H1 (cell line): ENCODE measurements around the gene GPC6. TPM values are rescaled to one million over a fixed set of nuclear protein-coding genes. Genes with fewer than 3 reads are reported as not detected.

Experiments used
- CTCF ChIA-PET: fragments of 300-600 bp; sonication (Branson Sonifier 250); formaldehyde crosslinking; loops from one replicate; lab custom pipeline; 2021; ENCODE audit not compliant: partially characterized antibody; lab: Charles Lee
- POLR2A ChIA-PET: fragments of 300-600 bp; sonication (Branson Sonifier 250); formaldehyde crosslinking; loops from one replicate; lab custom pipeline; 2021; ENCODE audit warnings: inconsistent platforms; ENCODE audit not compliant: partially characterized antibody; lab: Charles Lee
- DNase-seq, 2 experiments: peaks; one replicate each; pipeline versions ENCODE4 v3.0.0 to v3.0.0-alpha.2; 2010 to 2022; ENCODE audit warnings: low spot score in 2 of 2, low read depth in 1 of 2, mixed read lengths in 1 of 2
- FAIRE-seq: peaks from 2 replicates; lab custom pipeline; 2011; peaks lifted over from hg19 to GRCh38; lab: Jason Lieb, UNC
- H2AFZ ChIP-seq: 2 replicates; pipeline ENCODE4 v1.8.1; 2012; ENCODE audit warnings: low read length, inconsistent platforms
- H2AK5ac ChIP-seq: 2 replicates; pipeline ENCODE4 v1.6.1; 2013; ENCODE audit warnings: low read depth, low read length
- H2BK120ac ChIP-seq: replicated peaks from 2 replicates; pipeline ENCODE3; 2013; ENCODE audit warnings: low read depth, low read length, inconsistent platforms
- H2BK12ac ChIP-seq: 2 replicates; pipeline ENCODE4 v1.6.1; 2013; ENCODE audit warnings: low read depth, low read length
- H2BK15ac ChIP-seq: 2 replicates; pipeline ENCODE4 v1.6.1; 2013; ENCODE audit warnings: low read length
- H2BK20ac ChIP-seq: 2 replicates; pipeline ENCODE4 v1.6.1; 2013; ENCODE audit warnings: low read length
- H2BK5ac ChIP-seq: 2 replicates; pipeline ENCODE4 v1.6.1; 2013; ENCODE audit warnings: low read depth, low read length
- H3K14ac ChIP-seq: 2 replicates; pipeline ENCODE4 v1.6.1; 2013; ENCODE audit warnings: inconsistent platforms; ENCODE audit not compliant: insufficient read length
- H3K18ac ChIP-seq: 2 replicates; pipeline ENCODE4 v1.6.1; 2013; ENCODE audit warnings: low read length; ENCODE audit errors: extremely low read depth
- H3K23ac ChIP-seq: 2 replicates; pipeline ENCODE4 v1.6.1; 2013; ENCODE audit warnings: inconsistent platforms; ENCODE audit not compliant: insufficient read length
- H3K23me2 ChIP-seq: 2 replicates; pipeline ENCODE4 v1.6.1; 2013; ENCODE audit warnings: low read depth, low read length
- H3K27ac ChIP-seq: 2 replicates; pipeline ENCODE4 v1.6.1; 2011; ENCODE audit warnings: low read depth, low read length, inconsistent platforms
- H3K27me3 ChIP-seq, 4 experiments: replicated peaks in 1 of 4; 1 replicate in 1 of 4; 2 replicates in 3 of 4; pipeline versions ENCODE4 v1.6.1 to v1.8.1; 2011 to 2013; ENCODE audit warnings: low read length in 3 of 4, mild to moderate bottlenecking in 3 of 4, inconsistent platforms in 2 of 4, mixed read lengths in 2 of 4, moderate library complexity in 1 of 4; ENCODE audit not compliant: control insufficient read depth in 3 of 4, insufficient read depth in 3 of 4; ENCODE audit errors: extremely low read depth in 1 of 4
- H3K36me3 ChIP-seq, 4 experiments: 2 replicates each; pipeline versions ENCODE4 v1.6.1 to v1.8.1; 2011 to 2013; ENCODE audit warnings: mild to moderate bottlenecking in 4 of 4, low read length in 3 of 4, moderate library complexity in 2 of 4, control low read depth in 1 of 4, inconsistent platforms in 1 of 4; ENCODE audit not compliant: insufficient read depth in 4 of 4, control insufficient read depth in 2 of 4
- H3K4ac ChIP-seq: replicated peaks from 2 replicates; pipeline ENCODE3; 2013; ENCODE audit warnings: low read length, low read depth, mixed read lengths, inconsistent platforms; ENCODE audit not compliant: insufficient read length
- H3K4me1 ChIP-seq, 4 experiments: replicated peaks in 1 of 4; 1 replicate in 1 of 4; 2 replicates in 3 of 4; pipeline versions ENCODE4 v1.6.1 to v1.8.1; 2011 to 2013; ENCODE audit warnings: low read length in 3 of 4, inconsistent platforms in 2 of 4, mixed read lengths in 1 of 4; ENCODE audit not compliant: insufficient read depth in 4 of 4, control insufficient read depth in 3 of 4
- H3K4me2 ChIP-seq, 2 experiments: 2 replicates each; pipeline versions ENCODE4 v1.6.1 to v1.8.1; 2011 to 2013; ENCODE audit warnings: low read depth in 2 of 2, low read length in 2 of 2, control low read depth in 1 of 2, inconsistent platforms in 1 of 2, mild to moderate bottlenecking in 1 of 2; ENCODE audit not compliant: insufficient read depth in 1 of 2
- H3K4me3 ChIP-seq, 4 experiments: fragments of 200-600, 300-600 bp in 1 of 4; sonication (generic), shearing (Covaris generic), sonication (Bioruptor Twin) in 1 of 4; 2 replicates each; pipeline versions ENCODE4 v1.5.1 to v1.8.1; 2011 to 2016; ENCODE audit warnings: low read length in 4 of 4, low read depth in 3 of 4, control low read depth in 2 of 4, inconsistent platforms in 2 of 4, mild to moderate bottlenecking in 2 of 4, mixed read lengths in 1 of 4, moderate library complexity in 1 of 4; ENCODE audit not compliant: insufficient read depth in 2 of 4; ENCODE audit errors: extremely low read depth in 1 of 4
- H3K56ac ChIP-seq: replicated peaks from 2 replicates; pipeline ENCODE3; 2013; ENCODE audit warnings: low read depth, mild to moderate bottlenecking, mixed read lengths, low read length, inconsistent platforms; ENCODE audit not compliant: insufficient read length
- H3K79me1 ChIP-seq: 2 replicates; pipeline ENCODE4 v1.6.1; 2013; ENCODE audit warnings: low read depth, low read length, control low read depth
- H3K79me2 ChIP-seq, 2 experiments: 2 replicates each; pipeline versions ENCODE4 v1.6.1 to v1.8.1; 2012 to 2013; ENCODE audit warnings: low read length in 2 of 2, mild to moderate bottlenecking in 2 of 2, inconsistent platforms in 1 of 2; ENCODE audit not compliant: insufficient read depth in 2 of 2, control insufficient read depth in 1 of 2
- H3K9ac ChIP-seq, 4 experiments: replicated peaks in 1 of 4; 1 replicate in 1 of 4; 2 replicates in 3 of 4; pipeline versions ENCODE4 v1.6.1 to v1.8.1; 2011 to 2013; ENCODE audit warnings: low read depth in 3 of 4, low read length in 3 of 4, control low read depth in 2 of 4, mild to moderate bottlenecking in 2 of 4, moderate library complexity in 2 of 4, inconsistent platforms in 1 of 4; ENCODE audit errors: extremely low read depth in 1 of 4
- H3K9me3 ChIP-seq, 2 experiments: 2 replicates each; pipeline versions ENCODE4 v1.6.1 to v1.8.1; 2012 to 2013; ENCODE audit warnings: mild to moderate bottlenecking in 2 of 2, moderate library complexity in 2 of 2, control low read depth in 1 of 2, inconsistent platforms in 1 of 2, low read depth in 1 of 2, low read length in 1 of 2, mixed read lengths in 1 of 2; ENCODE audit not compliant: insufficient read depth in 2 of 2
- H4K20me1 ChIP-seq, 2 experiments: replicated peaks in 1 of 2; 2 replicates each; pipeline versions ENCODE3 to v1.8.1; 2011 to 2013; ENCODE audit warnings: inconsistent platforms in 2 of 2, low read length in 2 of 2, mild to moderate bottlenecking in 1 of 2; ENCODE audit not compliant: insufficient read depth in 2 of 2, control insufficient read depth in 1 of 2
- H4K5ac ChIP-seq: 2 replicates; pipeline ENCODE4 v1.6.1; 2013; ENCODE audit warnings: low read length, low read depth, mixed read lengths, inconsistent platforms; ENCODE audit not compliant: insufficient read length
- H4K8ac ChIP-seq: 2 replicates; pipeline ENCODE4 v1.8.0; 2013; ENCODE audit warnings: mild to moderate bottlenecking, moderate library complexity, low read length, inconsistent platforms; ENCODE audit not compliant: insufficient read depth; ENCODE audit errors: extremely low read depth
- H4K91ac ChIP-seq: replicated peaks from 2 replicates; pipeline ENCODE3; 2013; ENCODE audit warnings: low read length, mixed read lengths, inconsistent platforms; ENCODE audit not compliant: insufficient read length
- ASH2L ChIP-seq: fragments of 200-600, 300-600 bp; sonication (generic); IDR thresholded peaks from one replicate; pipeline ENCODE4 v1.7.1; 2017; ENCODE audit warnings: low read length
- BACH1 ChIP-seq: IDR thresholded peaks from 2 replicates; pipeline ENCODE4 v1.6.1; 2012; ENCODE audit warnings: low read length, improper control_type of control experiment
- CHD2 ChIP-seq: IDR thresholded peaks from 2 replicates; pipeline ENCODE4 v1.6.1; 2012; ENCODE audit warnings: low read length, improper control_type of control experiment
- JUN ChIP-seq: IDR thresholded peaks from 2 replicates; pipeline ENCODE4 v1.6.1; 2011; ENCODE audit warnings: low read depth, mild to moderate bottlenecking, improper control_type of control experiment, low read length
- KDM5A ChIP-seq: fragments of 200-600 bp; IDR thresholded peaks from 2 replicates; pipeline ENCODE4 v1.7.1; 2012; ENCODE audit warnings: mild to moderate bottlenecking, low read length, inconsistent platforms, mixed read lengths
- NANOG ChIP-seq: IDR thresholded peaks from 2 replicates; pipeline ENCODE4 v1.6.1; 2011; ENCODE audit warnings: low read length, low read depth, mild to moderate bottlenecking, inconsistent platforms; ENCODE audit not compliant: insufficient read depth, poor library complexity, severe bottlenecking
- RXRA ChIP-seq: IDR thresholded peaks from 2 replicates; pipeline ENCODE4 v1.6.1; 2011; ENCODE audit warnings: low read depth, mild to moderate bottlenecking, low read length, moderate library complexity; ENCODE audit not compliant: insufficient read depth
- SAP30 ChIP-seq: fragments of 300-600 bp; sonication (generic); IDR thresholded peaks from 2 replicates; pipeline ENCODE4 v1.7.1; 2012; ENCODE audit warnings: low read length, moderate library complexity, mild to moderate bottlenecking, inconsistent platforms; ENCODE audit not compliant: insufficient read depth, insufficient replicate concordance
- SIRT6 ChIP-seq: IDR thresholded peaks from one replicate; pipeline ENCODE4 v1.7.1; 2012; ENCODE audit warnings: low read length, inconsistent platforms
- SIX5 ChIP-seq: IDR thresholded peaks from 2 replicates; pipeline ENCODE4 v1.6.1; 2011; ENCODE audit warnings: mild to moderate bottlenecking, low read depth, low read length
- SP2 ChIP-seq: IDR thresholded peaks from 2 replicates; pipeline ENCODE4 v1.6.1; 2012; ENCODE audit warnings: mild to moderate bottlenecking, low read length, inconsistent platforms
- WGBS, 2 experiments: shearing (Covaris generic) in 1 of 2; methylation state at CpG; one replicate each; pipeline versions ENCODE4 v1.1.6 to v1.1.7; 2013 to 2015; ENCODE audit warnings: low lambda C conversion rate in 2 of 2, mixed read lengths in 2 of 2, inconsistent platforms in 1 of 2, low coverage in 1 of 2, missing lambda C conversion rate in 1 of 2; ENCODE audit not compliant: insufficient replicate concordance in 2 of 2, insufficient coverage in 1 of 2, insufficient read length in 1 of 2; ENCODE audit errors: extremely low coverage in 1 of 2, missing lambda C conversion rate in 1 of 2; 5-methylcytosine and 5-hydroxymethylcytosine counted together
- polyA plus RNA-seq, 7 experiments: library from polyadenylated mRNA; depleted of rRNA in 3 of 7; stranded (reverse) in 5 of 7; unstranded in 2 of 7; fragments of >200 nt in 5 of 7; fragments of 200-250 nt in 2 of 7; gene quantifications; 1 replicate in 5 of 7; 2 replicates in 1 of 7; 4 replicates in 1 of 7; pipeline versions ENCODE4 v1.2.1 to v1.2.3, GENCODE V29; 2011 to 2013; ENCODE audit warnings: missing spikeins in 2 of 7, mixed read lengths in 2 of 7
- total RNA-seq: library from RNA; stranded (reverse); fragmentation: NEBNext Ultra II Directional; extraction: Animal tissue kit (Norgen Biotek cat#: 25700); gene quantifications from 2 replicates; pipeline ENCODE4 v1.2.1, GENCODE V29; 2021
- TF ChIP-seq, protein P1 (sequence below): IDR thresholded peaks from 2 replicates; pipeline ENCODE4 v1.6.1; 2012; ENCODE audit warnings: inconsistent platforms

The GPC6 gene
- total and polyA plus RNA-seq, 2 of the 8 experiments (the other 6 are each of a cell fraction or from before 2014, with no cell fraction given): 5.4 to 12.0 TPM

DNA sequence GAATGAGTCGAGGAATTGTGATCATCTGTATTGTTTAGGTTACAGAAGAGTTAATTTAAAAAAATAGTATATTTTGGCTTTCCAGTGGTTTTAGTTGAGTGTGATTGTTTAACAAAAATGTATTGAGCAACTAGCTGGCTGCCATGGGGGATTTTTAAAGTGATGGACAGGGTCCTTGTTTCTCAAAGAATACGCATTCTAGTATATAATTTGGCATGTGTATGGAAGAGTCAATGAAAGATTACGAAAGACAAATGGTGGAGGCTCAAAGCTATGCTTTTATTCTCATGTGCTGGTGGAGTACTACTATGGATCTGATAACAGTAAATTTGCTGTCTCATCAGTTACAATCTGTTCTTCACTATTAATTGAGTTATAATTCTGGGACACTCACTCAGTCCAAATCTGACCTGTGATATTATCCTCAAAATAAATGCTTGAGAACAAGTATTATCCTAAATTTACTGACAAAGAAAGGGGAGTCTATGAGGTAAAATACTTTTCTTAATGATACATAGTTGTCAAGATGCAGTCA, 240.0 kb downstream of the GPC6 start:
- no peak overlapping the region for H3K4me2 ChIP-seq

More for the DNA sequence above, 240.0 kb downstream of the GPC6 start:
- POLR2A ChIA-PET: no interaction called here
- peaks cover 0 to 2% (median 0%) of the 10 kb centered on the region in 4 experiments; a peak in 2 of 8 replicates for H3K36me3 ChIP-seq
- no peak overlapping the region for H3K4me3 ChIP-seq
- no peak overlapping the region for H3K4ac ChIP-seq
- no peak overlapping the region for H2BK5ac ChIP-seq
- H3K4me1 ChIP-seq: no peaks in the 10 kb centered on the region
- H3K79me2 ChIP-seq: no peaks in the 10 kb centered on the region
- no peak overlapping the region for H3K27ac ChIP-seq
- no peak overlapping the region for H3K9ac ChIP-seq
- H2BK12ac ChIP-seq: no peak overlapping the region
- no peak overlapping the region for H2AFZ ChIP-seq
- no peak overlapping the region for H2AK5ac ChIP-seq
- H4K91ac ChIP-seq: no peak overlapping the region
- TF ChIP-seq SIX5: no peak
- no peak for TF ChIP-seq SIRT6
- no peak for TF ChIP-seq CHD2
- TF ChIP-seq BACH1: no peak
- TF ChIP-seq RXRA: no peak
- no peak for TF ChIP-seq SAP30
- TF ChIP-seq ASH2L: no peak
- no peak for TF ChIP-seq JUN
- TF ChIP-seq KDM5A: no peak
- no peak for TF ChIP-seq SP2
- no peak for TF ChIP-seq NANOG
- TF ChIP-seq, protein P1, sequence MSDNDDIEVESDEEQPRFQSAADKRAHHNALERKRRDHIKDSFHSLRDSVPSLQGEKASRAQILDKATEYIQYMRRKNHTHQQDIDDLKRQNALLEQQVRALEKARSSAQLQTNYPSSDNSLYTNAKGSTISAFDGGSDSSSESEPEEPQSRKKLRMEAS: no peak
- H4K8ac ChIP-seq: no peak overlapping the region
- no peak overlapping the region for H3K14ac ChIP-seq
- DNase-seq (no peak), FAIRE-seq (no peak)
- H3K27me3 ChIP-seq: no peaks in the 10 kb centered on the region
- H3K9me3 ChIP-seq: no peaks in the 10 kb centered on the region
- WGBS, 2 experiments: 97% methylated on average over 3 of the region's 3 CpGs; no CpG with 5 or more reads in 1 of the 2 experiments
- no peak overlapping the region for H3K56ac ChIP-seq
- H2BK120ac ChIP-seq: no peak overlapping the region
- no peaks in the 10 kb centered on the region for H4K20me1 ChIP-seq
- no peak overlapping the region for H3K23ac ChIP-seq
- no peak overlapping the region for H2BK15ac ChIP-seq
- CTCF ChIA-PET: no interaction called here
- no peak overlapping the region for H2BK20ac ChIP-seq
- no peaks in the 10 kb centered on the region for H3K79me1 ChIP-seq
- no peak overlapping the region for H3K18ac ChIP-seq
- no peak overlapping the region for H4K5ac ChIP-seq
- H3K23me2 ChIP-seq: no peaks in the 10 kb centered on the region
